ENCODE results near the gene ADAM23. TPM values are rescaled to one million over a fixed set of nuclear protein-coding genes. Genes with fewer than 3 reads are reported as not detected.
"Not testable (repeated sequence)": the region's sequence is repeated elsewhere in the genome, so short reads cannot be mapped to it uniquely, and the experiment has no call there.

ADAM23 gene
- 9.3 and 11.3 TPM in 2 replicates for total RNA-seq
- 13.1 and 15.8 TPM in 2 replicates for polyA plus RNA-seq

GRCh38 chr2:206442833-206443734, at the start of gene ADAM23:
Gene ADAM23, plus strand, starts transcription at chr2:206443532. Its CDS starts 335 bp downstream, at chr2:206443867.
- Histone ChIP-seq H3K9me3 (ENCODE audit: low read depth) (no peaks in the 10 kb centered on the region), H3K36me3 (no peaks in the 10 kb centered on the region), H3K4me1 (ENCODE audit: low read depth) (peaks cover 16% of the 10 kb centered on the region), H3K27me3 (peaks cover 37% of the 10 kb centered on the region), H3K27ac (no peak within 1 kb of the TSS), H3K4me3 (peak within 1 kb of the TSS; percentile 82)
- DNase-seq (ENCODE audit: low read depth in 1 of 2, low spot score in 1 of 2), result peak; percentile 38 to 74
- peak; percentile 11 for TF ChIP-seq CTCF (IDR thresholded peaks at IDR 0.05; ENCODE audit: low read depth, low read length)

GRCh38 chr2:206396211-206396610, 47.1 kb upstream of the ADAM23 start:
- Histone ChIP-seq H3K4me3 (no peak overlapping the region), H3K27ac (no peak overlapping the region), H3K9me3 (ENCODE audit: low read depth) (no peaks in the 10 kb centered on the region), H3K36me3 (no peaks in the 10 kb centered on the region), H3K4me1 (ENCODE audit: low read depth) (no peaks in the 10 kb centered on the region), H3K27me3 (no peaks in the 10 kb centered on the region)
- DNase-seq (ENCODE audit: low read depth in 1 of 2, low spot score in 1 of 2), result peak in 1 of 2 donors; percentile 18
- TF ChIP-seq CTCF (IDR thresholded peaks at IDR 0.05; ENCODE audit: low read depth, low read length), result no peak

- H3K9me3 ChIP-seq (ENCODE audit: low read depth); H3K4me3 ChIP-seq; H3K27me3 ChIP-seq; DNase-seq (ENCODE audit: low read depth in 1 of 2, low spot score in 1 of 2); H3K4me1 ChIP-seq (ENCODE audit: low read depth); H3K27ac ChIP-seq; H3K36me3 ChIP-seq: not testable (repeated sequence)
Measured at GRCh38 chr2:206402956-206403569, 40.3 kb upstream of the ADAM23 start.

GRCh38 chr2:206408323-206409320, 34.7 kb upstream of the ADAM23 start:
- Histone ChIP-seq H3K36me3 (no peaks in the 10 kb centered on the region), H3K9me3 (ENCODE audit: low read depth) (no peaks in the 10 kb centered on the region), H3K27me3 (no peaks in the 10 kb centered on the region), H3K27ac (no peak overlapping the region), H3K4me3 (no peak overlapping the region), H3K4me1 (ENCODE audit: low read depth) (no peaks in the 10 kb centered on the region)
- DNase-seq (ENCODE audit: low read depth in 1 of 2, low spot score in 1 of 2), result no peak
- TF ChIP-seq CTCF (IDR thresholded peaks at IDR 0.05; ENCODE audit: low read depth, low read length), result no peak

GRCh38 chr2:206410714-206411113, 32.6 kb upstream of the ADAM23 start:
- Histone ChIP-seq H3K36me3 (no peaks in the 10 kb centered on the region), H3K27me3 (no peaks in the 10 kb centered on the region), H3K27ac (no peak overlapping the region), H3K4me3 (no peak overlapping the region), H3K9me3 (ENCODE audit: low read depth) (no peaks in the 10 kb centered on the region), H3K4me1 (ENCODE audit: low read depth) (no peaks in the 10 kb centered on the region)
- DNase-seq (ENCODE audit: low read depth in 1 of 2, low spot score in 1 of 2), result no peak
- no peak for TF ChIP-seq CTCF (IDR thresholded peaks at IDR 0.05; ENCODE audit: low read depth, low read length)
